ENCODE measurements around the gene BFSP2. TPM values are rescaled to one million over a fixed set of nuclear protein-coding genes. Genes with fewer than 3 reads are reported as not detected.

Gene BFSP2
- total RNA-seq, 1 experiment from 2014 or later = not detected

DNA sequence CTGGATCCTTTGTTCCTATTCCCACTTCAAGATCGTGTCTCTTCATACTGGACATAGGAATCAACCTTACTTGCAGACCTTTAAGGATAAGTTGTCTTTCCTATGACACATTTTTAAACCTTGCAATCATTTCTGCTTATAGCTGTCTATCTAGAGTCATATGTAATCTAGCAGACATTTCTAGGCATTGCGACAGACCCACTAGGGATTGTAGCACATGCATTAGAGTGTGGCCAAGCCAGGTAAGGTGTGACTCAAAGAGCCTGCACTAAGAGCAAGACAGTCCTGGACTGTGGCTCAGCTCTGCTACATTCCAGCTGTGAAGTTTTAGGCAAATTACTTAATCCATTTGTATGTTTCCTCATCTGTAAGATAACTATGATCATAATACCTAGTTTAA, 38.8 kb upstream of the BFSP2 start:
- H3K36me3 ChIP-seq (ENCODE audit: control insufficient read depth, insufficient read depth, low read length) = no peaks in the 10 kb centered on the region
- no peaks in the 10 kb centered on the region for H3K27me3 ChIP-seq (replicated peaks; ENCODE audit: control insufficient read depth, insufficient read depth, low read length)
- TF ChIP-seq, protein P1, sequence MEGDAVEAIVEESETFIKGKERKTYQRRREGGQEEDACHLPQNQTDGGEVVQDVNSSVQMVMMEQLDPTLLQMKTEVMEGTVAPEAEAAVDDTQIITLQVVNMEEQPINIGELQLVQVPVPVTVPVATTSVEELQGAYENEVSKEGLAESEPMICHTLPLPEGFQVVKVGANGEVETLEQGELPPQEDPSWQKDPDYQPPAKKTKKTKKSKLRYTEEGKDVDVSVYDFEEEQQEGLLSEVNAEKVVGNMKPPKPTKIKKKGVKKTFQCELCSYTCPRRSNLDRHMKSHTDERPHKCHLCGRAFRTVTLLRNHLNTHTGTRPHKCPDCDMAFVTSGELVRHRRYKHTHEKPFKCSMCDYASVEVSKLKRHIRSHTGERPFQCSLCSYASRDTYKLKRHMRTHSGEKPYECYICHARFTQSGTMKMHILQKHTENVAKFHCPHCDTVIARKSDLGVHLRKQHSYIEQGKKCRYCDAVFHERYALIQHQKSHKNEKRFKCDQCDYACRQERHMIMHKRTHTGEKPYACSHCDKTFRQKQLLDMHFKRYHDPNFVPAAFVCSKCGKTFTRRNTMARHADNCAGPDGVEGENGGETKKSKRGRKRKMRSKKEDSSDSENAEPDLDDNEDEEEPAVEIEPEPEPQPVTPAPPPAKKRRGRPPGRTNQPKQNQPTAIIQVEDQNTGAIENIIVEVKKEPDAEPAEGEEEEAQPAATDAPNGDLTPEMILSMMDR (IDR thresholded peaks at IDR 0.05; ENCODE audit: insufficient read depth in 1 of 2, low read depth in 1 of 2, low read length in 1 of 2, severe bottlenecking in 1 of 2, unreplicated experiment in 1 of 2) = no peak
- no peak for DNase-seq
- Mint-ChIP-seq H3K9me3 (ENCODE audit: unreplicated experiment) (no peaks in the 10 kb centered on the region), H3K27me3 (ENCODE audit: insufficient read depth, unreplicated experiment) (peaks cover 9% of the 10 kb centered on the region), H3K4me3 (ENCODE audit: unreplicated experiment) (no peak overlapping the region), H3K27ac (ENCODE audit: unreplicated experiment) (no peak overlapping the region), H3K36me3 (ENCODE audit: insufficient read depth, unreplicated experiment) (no peaks in the 10 kb centered on the region), H3K4me1 (ENCODE audit: low read depth, unreplicated experiment) (no peaks in the 10 kb centered on the region)
- CTCF ChIA-PET = interaction anchor here (0.7 kb wide), 1 partner anchor 38 kb away, joined by 4 read pairs; no protein-coding TSS in a partner anchor
- H3K4me3 ChIP-seq (ENCODE audit: low read depth, low read length) = no peak overlapping the region
- H3K4me1 ChIP-seq = no peaks in the 10 kb centered on the region
- POLR2A ChIA-PET = no interaction called here
- intact Hi-C loops (cut with micrococcal nuclease; ENCODE audit: unreplicated experiment) = no loop called here
- H3K9me3 ChIP-seq = peaks cover 9% of the 10 kb centered on the region; the same call in 1 of the 2 replicates
- no TSS peak for BruUV-seq (replicated peaks)

DNA sequence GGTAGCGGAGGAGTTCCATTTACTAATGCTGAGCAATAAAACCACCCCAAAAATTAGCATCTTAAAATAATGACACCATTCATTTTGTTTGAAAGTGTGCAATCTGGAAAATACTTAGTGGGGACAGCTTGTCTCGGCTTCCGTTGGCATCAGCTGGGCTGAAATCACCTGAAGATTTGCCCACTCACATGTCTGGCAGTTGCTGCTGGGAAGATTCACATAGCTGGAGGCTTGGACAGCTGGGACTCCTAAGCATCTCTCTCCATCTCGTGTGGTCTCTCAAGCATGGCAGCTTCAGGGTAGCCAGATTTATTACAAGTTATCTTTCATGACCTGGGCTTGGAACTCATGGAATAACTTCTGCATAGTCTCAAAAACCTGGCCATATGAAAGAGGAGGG, 38.4 kb upstream of the BFSP2 start:
- Mint-ChIP-seq H3K27me3 (ENCODE audit: insufficient read depth, unreplicated experiment) (peaks cover 7% of the 10 kb centered on the region), H3K36me3 (ENCODE audit: insufficient read depth, unreplicated experiment) (no peaks in the 10 kb centered on the region), H3K27ac (ENCODE audit: unreplicated experiment) (no peak overlapping the region), H3K4me3 (ENCODE audit: unreplicated experiment) (no peak overlapping the region), H3K4me1 (ENCODE audit: low read depth, unreplicated experiment) (no peaks in the 10 kb centered on the region), H3K9me3 (ENCODE audit: unreplicated experiment) (no peaks in the 10 kb centered on the region)
- TF ChIP-seq, protein P1 (IDR thresholded peaks at IDR 0.05; ENCODE audit: insufficient read depth in 1 of 2, low read depth in 1 of 2, low read length in 1 of 2, severe bottlenecking in 1 of 2, unreplicated experiment in 1 of 2) = no peak
- ChIA-PET CTCF (interaction anchor here (0.7 kb wide), 1 partner anchor 39 kb away, joined by 4 read pairs; no protein-coding TSS in a partner anchor), POLR2A (no interaction called here)
- DNase-seq = no peak
- Histone ChIP-seq H3K27me3 (replicated peaks; ENCODE audit: control insufficient read depth, insufficient read depth, low read length) (no peaks in the 10 kb centered on the region; the same call in 1 of the 2 replicates), H3K9me3 (peaks cover 6% of the 10 kb centered on the region; the same call in 1 of the 2 replicates), H3K4me3 (ENCODE audit: low read depth, low read length) (no peak overlapping the region), H3K36me3 (ENCODE audit: control insufficient read depth, insufficient read depth, low read length) (no peaks in the 10 kb centered on the region), H3K4me1 (no peaks in the 10 kb centered on the region)
- intact Hi-C loops (cut with micrococcal nuclease; ENCODE audit: unreplicated experiment) = no loop called here
- no TSS peak for BruUV-seq (replicated peaks)

DNA sequence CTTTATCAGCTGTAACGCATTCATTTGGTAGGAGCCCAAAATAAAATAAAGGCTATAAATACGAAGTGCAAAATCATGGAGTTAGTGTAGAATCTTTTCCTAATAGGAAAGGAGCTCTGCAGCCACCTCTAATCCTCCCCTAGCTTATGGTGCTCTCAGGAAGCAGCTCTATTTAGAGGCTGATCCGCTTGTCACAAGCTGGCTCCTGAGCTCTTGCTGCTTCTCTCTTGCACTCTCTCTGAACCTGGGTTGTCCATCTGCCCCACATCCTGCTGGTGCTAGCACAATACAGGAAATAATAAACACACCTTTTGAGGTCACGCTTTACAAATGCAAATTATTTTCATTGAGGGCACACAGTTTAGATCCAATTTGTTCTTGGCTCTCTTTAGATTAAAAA, 37.3 kb upstream of the BFSP2 start:
- Histone ChIP-seq H3K27me3 (replicated peaks; ENCODE audit: control insufficient read depth, insufficient read depth, low read length) (no peaks in the 10 kb centered on the region; the same call in 1 of the 2 replicates), H3K9me3 (no peaks in the 10 kb centered on the region), H3K36me3 (ENCODE audit: control insufficient read depth, insufficient read depth, low read length) (no peaks in the 10 kb centered on the region), H3K4me1 (no peaks in the 10 kb centered on the region), H3K4me3 (ENCODE audit: low read depth, low read length) (no peak overlapping the region)
- POLR2A ChIA-PET = no interaction called here
- intact Hi-C loops (cut with micrococcal nuclease; ENCODE audit: unreplicated experiment) = no loop called here
- H3K4me3 Mint-ChIP-seq (ENCODE audit: unreplicated experiment) = no peak overlapping the region
- CTCF ChIA-PET = interaction anchor here (1.0 kb wide), 1 partner anchor 631 kb away, joined by 3 read pairs; no protein-coding TSS in a partner anchor
- H3K4me1 Mint-ChIP-seq (ENCODE audit: low read depth, unreplicated experiment) = no peaks in the 10 kb centered on the region
- no peaks in the 10 kb centered on the region for H3K9me3 Mint-ChIP-seq (ENCODE audit: unreplicated experiment)
- H3K27me3 Mint-ChIP-seq (ENCODE audit: insufficient read depth, unreplicated experiment) = peaks cover 11% of the 10 kb centered on the region
- no TSS peak for BruUV-seq (replicated peaks)
- no peaks in the 10 kb centered on the region for H3K36me3 Mint-ChIP-seq (ENCODE audit: insufficient read depth, unreplicated experiment)
- TF ChIP-seq, protein P1 (IDR thresholded peaks at IDR 0.05; ENCODE audit: insufficient read depth in 1 of 2, low read depth in 1 of 2, low read length in 1 of 2, severe bottlenecking in 1 of 2, unreplicated experiment in 1 of 2) = no peak
- H3K27ac Mint-ChIP-seq (ENCODE audit: unreplicated experiment) = no peak overlapping the region
- no peak for DNase-seq

Data from Caco-2 (cell line).